ENCODE data around the gene CBR1.

- TF ChIP-seq CTCF (IDR thresholded peaks at IDR 0.05) (no peak), POLR2A (IDR thresholded peaks at IDR 0.05) (no peak)
Observed at GRCh38 chr21:36097427-36098181, 27.8 kb downstream of the CBR1 start.

Data from adrenal gland (tissue), 5 donors.